HCT116 (cell line): ENCODE data around the gene U2AF2. TPM values are rescaled to one million over a fixed set of nuclear protein-coding genes. Genes with fewer than 3 reads are reported as not detected.

ENCODE experiments used
- ATAC-seq: fragments of 200-7000 bp; cut with Tn5 transposase; 2 replicates; pipeline ENCODE4 v1.9.1; 2020; ENCODE audit warnings: mild to moderate bottlenecking, moderate library complexity
- BruUV-seq: library from RNA; stranded (reverse); fragments of 400-500 nt; replicated peaks from 2 replicates; lab custom pipeline; 2021; lab: Mats Ljungman, UMichigan
- CTCF ChIA-PET: fragments of 300-600 bp; sonication (Branson Sonifier 250); formaldehyde crosslinking; loops from one replicate; lab custom pipeline; 2021; ENCODE audit warnings: antibody characterized with exemption; lab: Charles Lee
- POLR2A ChIA-PET: fragments of 300-600, 350-600 bp; sonication (Branson Sonifier 250); formaldehyde crosslinking; loops from one replicate; lab custom pipeline; 2021; ENCODE audit warnings: antibody characterized with exemption; lab: Charles Lee
- RAD21 ChIA-PET, 2 experiments: fragments of 300-600 bp; sonication (Branson Sonifier 250); formaldehyde crosslinking; loops; one replicate each; lab custom pipeline; 2023; ENCODE audit warnings: low total read pairs in 2 of 2; ENCODE audit not compliant: uncharacterized antibody in 2 of 2, unreplicated experiment in 2 of 2, low non-redundant PET in 1 of 2; lab: Charles Lee
- DNase-seq: peaks from one replicate; pipeline ENCODE4 v3.0.0-alpha.2; 2010; ENCODE audit warnings: low read depth, low spot score
- H2AFZ ChIP-seq: fragments of 200-600 bp; shearing (Covaris generic), sonication (generic); 2 replicates; pipeline ENCODE4 v1.6.1; 2017; ENCODE audit warnings: low read depth, mixed run types, mixed read lengths, antibody characterized with exemption, low read length; ENCODE audit not compliant: poor library complexity, severe bottlenecking
- H3K27ac ChIP-seq: 2 replicates; pipeline ENCODE4 v1.5.1; 2012; ENCODE audit warnings: low read depth, low read length
- H3K27me3 ChIP-seq: fragments of 200-600 bp; sonication (generic); 2 replicates; pipeline ENCODE4 v1.6.1; 2016; ENCODE audit warnings: mixed run types, low read length, mixed read lengths; ENCODE audit not compliant: insufficient read depth
- H3K36me3 ChIP-seq, 2 experiments: fragments of 200-500 bp in 1 of 2; fragments of 200-600 bp in 1 of 2; sonication (Bioruptor generic) in 1 of 2; sonication (generic) in 1 of 2; 2 replicates each; pipeline versions ENCODE4 v1.5.1 to v1.6.1; 2014 to 2016; ENCODE audit warnings: low read length in 2 of 2, inconsistent platforms in 1 of 2, mixed read lengths in 1 of 2, mixed run types in 1 of 2; ENCODE audit not compliant: insufficient read depth in 2 of 2, control insufficient read depth in 1 of 2
- H3K4me1 ChIP-seq, 2 experiments: fragments of 200-600 bp in 1 of 2; sonication (generic) in 1 of 2; 2 replicates each; pipeline versions ENCODE4 v1.5.1 to v1.6.1; 2012 to 2017; ENCODE audit warnings: low read length in 2 of 2, inconsistent platforms in 1 of 2, mild to moderate bottlenecking in 1 of 2, mixed read lengths in 1 of 2, mixed run types in 1 of 2, moderate library complexity in 1 of 2; ENCODE audit not compliant: insufficient read depth in 2 of 2, control insufficient read depth in 1 of 2
- H3K4me2 ChIP-seq: fragments of 200-600 bp; sonication (generic); 2 replicates; pipeline ENCODE4 v1.6.1; 2017; ENCODE audit warnings: mixed run types, low read length, mixed read lengths
- H3K4me3 ChIP-seq, 2 experiments: fragments of 200-600 bp in 1 of 2; sonication (generic) in 1 of 2; replicated peaks in 1 of 2; 2 replicates each; pipeline ENCODE4 v1.5.1; 2011 to 2016; ENCODE audit warnings: low read length in 2 of 2, control low read depth in 1 of 2, low read depth in 1 of 2, mild to moderate bottlenecking in 1 of 2, mixed read lengths in 1 of 2, mixed run types in 1 of 2
- H3K79me2 ChIP-seq: fragments of 200-600 bp; sonication (generic); 2 replicates; pipeline ENCODE4 v1.6.1; 2017; ENCODE audit warnings: mild to moderate bottlenecking, mixed run types, low read length, moderate library complexity, mixed read lengths; ENCODE audit not compliant: insufficient read depth
- H3K9ac ChIP-seq: fragments of 200-600 bp; sonication (generic); 2 replicates; pipeline ENCODE4 v1.6.1; 2016; ENCODE audit warnings: low read length, mixed read lengths
- H3K9me2 ChIP-seq: fragments of 200-600 bp; sonication (generic), shearing (Covaris generic); 2 replicates; pipeline ENCODE4 v1.6.1; 2017; ENCODE audit warnings: mixed run types, mild to moderate bottlenecking, moderate library complexity; ENCODE audit not compliant: insufficient read depth
- H3K9me3 ChIP-seq, 2 experiments: fragments of 200-500 bp in 1 of 2; fragments of 200-600 bp in 1 of 2; sonication (Bioruptor generic) in 1 of 2; sonication (generic) in 1 of 2; 2 replicates each; pipeline ENCODE4 v1.6.1; 2014 to 2017; ENCODE audit warnings: low read length in 2 of 2, mixed read lengths in 2 of 2, inconsistent platforms in 1 of 2, low read depth in 1 of 2, mild to moderate bottlenecking in 1 of 2, mixed run types in 1 of 2, moderate library complexity in 1 of 2; ENCODE audit not compliant: control insufficient read depth in 1 of 2, insufficient read depth in 1 of 2
- H4K20me1 ChIP-seq: fragments of 200-600 bp; sonication (generic), shearing (Covaris generic); 2 replicates; pipeline ENCODE4 v1.6.1; 2017; ENCODE audit warnings: mixed run types, mild to moderate bottlenecking, moderate library complexity; ENCODE audit not compliant: insufficient read depth
- ATF3 ChIP-seq: IDR thresholded peaks from 2 replicates; pipeline ENCODE4 v1.6.1; 2012
- ELF1 ChIP-seq: IDR thresholded peaks from 2 replicates; pipeline ENCODE4 v1.6.1; 2012; ENCODE audit warnings: low read depth, borderline replicate concordance
- MAX ChIP-seq: IDR thresholded peaks from 2 replicates; pipeline ENCODE4 v1.6.1; 2012
- POLR2AphosphoS5 ChIP-seq: IDR thresholded peaks from 2 replicates; pipeline ENCODE4 v1.6.1; 2011; ENCODE audit warnings: mild to moderate bottlenecking, low read depth, low read length, moderate library complexity
- SIN3A ChIP-seq: IDR thresholded peaks from 2 replicates; pipeline ENCODE4 v1.6.1; 2012; ENCODE audit warnings: low read depth
- TCF7L2 ChIP-seq: IDR thresholded peaks from 2 replicates; pipeline ENCODE4 v1.7.0; 2011; ENCODE audit warnings: borderline replicate concordance, inconsistent platforms; ENCODE audit not compliant: insufficient read depth, insufficient read length; ENCODE audit errors: extremely low read depth
- ZFX ChIP-seq: fragments of 450-650 bp; IDR thresholded peaks from 2 replicates; pipeline ENCODE4 v1.6.1; 2017
- intact Hi-C: fragments of 100-400 bp; cut with micrococcal nuclease; formaldehyde crosslinking; loops from 2 replicates; pipeline ENCODE4 v1.10.0; 2022
- total RNA-seq: library from RNA; stranded (reverse); gene quantifications from one replicate; pipeline ENCODE4 v1.2.1, GENCODE V29; 2021; ENCODE audit not compliant: unreplicated experiment

U2AF2 gene
- total RNA-seq, 1 experiment from 2014 or later = 259 TPM

DNA sequence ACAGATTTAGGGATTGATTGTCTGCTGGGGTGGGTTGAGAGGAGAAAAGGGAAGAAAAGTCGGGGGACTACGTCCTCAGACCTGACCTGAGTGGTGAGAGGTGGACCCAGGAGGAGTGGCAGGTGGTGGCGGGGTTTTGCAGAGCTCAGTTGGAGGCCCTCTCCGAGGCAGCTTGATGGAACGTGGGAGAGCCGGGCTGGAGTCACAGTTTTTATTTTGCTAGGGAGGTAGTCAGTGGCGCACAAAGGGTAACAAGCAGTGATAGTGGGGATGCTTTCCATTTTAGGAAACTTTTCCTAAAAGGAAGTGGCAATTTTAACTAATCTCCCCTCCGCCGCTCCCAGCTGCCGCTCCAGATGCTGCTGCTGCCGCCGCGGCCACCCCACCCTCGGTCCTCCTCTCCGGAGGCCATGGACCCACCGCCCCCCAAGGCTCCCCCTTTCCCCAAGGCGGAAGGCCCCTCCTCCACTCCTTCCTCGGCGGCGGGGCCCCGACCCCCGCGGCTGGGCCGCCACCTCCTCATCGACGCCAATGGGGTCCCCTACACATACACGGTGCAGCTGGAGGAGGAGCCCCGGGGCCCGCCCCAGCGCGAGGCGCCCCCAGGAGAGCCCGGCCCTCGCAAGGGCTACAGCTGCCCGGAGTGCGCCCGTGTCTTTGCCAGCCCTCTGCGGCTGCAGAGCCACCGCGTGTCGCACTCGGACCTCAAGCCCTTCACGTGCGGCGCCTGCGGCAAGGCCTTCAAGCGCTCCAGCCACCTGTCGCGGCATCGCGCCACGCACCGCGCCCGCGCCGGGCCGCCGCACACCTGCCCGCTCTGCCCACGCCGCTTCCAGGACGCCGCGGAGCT, 12.5 kb upstream of the U2AF2 start:
- H3K9me3 ChIP-seq = no peaks in the 10 kb centered on the region
- no peak overlapping the region for H2AFZ ChIP-seq
- H4K20me1 ChIP-seq = no peaks in the 10 kb centered on the region
- peak overlapping the region; percentile 99 for H3K9ac ChIP-seq
- RAD21 ChIA-PET = interaction anchor here (0.6 kb wide), 2 partner anchors 8 to 224 kb away, joined by 4 to 10 read pairs; no protein-coding TSS in a partner anchor
- peaks cover 65% of the 10 kb centered on the region for H3K79me2 ChIP-seq
- H3K4me1 ChIP-seq = peaks cover 16 to 52% of the 10 kb centered on the region in 2 experiments; a peak in 3 of 4 replicates
- H3K27me3 ChIP-seq = no peaks in the 10 kb centered on the region
- TF ChIP-seq MAX (peak; percentile 75), ATF3 (no peak), SIN3A (0 out of 2 replicates have a peak, but pooled peaks have one; percentile 56), ELF1 (no peak), TCF7L2 (peak; percentile 45), POLR2AphosphoS5 (peak; percentile 53), ZFX (peak; percentile 82)
- TF ChIP-seq, all 23 proteins: peak for 5
- DNase-seq (no peak), ATAC-seq (peak; percentile 23)
- BruUV-seq = no TSS peak
- H3K9me2 ChIP-seq = no peaks in the 10 kb centered on the region
- peaks cover 10 to 12% of the 10 kb centered on the region in 2 experiments; a peak in 3 of 4 replicates for H3K36me3 ChIP-seq
- ChIA-PET POLR2A (interaction anchor here (0.6 to 1.9 kb wide), 6 partner anchors 8 to 495 kb away, joined by 3 to 15 read pairs (median 4); partner anchors contain the start of genes FIZ1, U2AF2 and ZNF784), CTCF (interaction anchor here (0.8 to 2.8 kb wide), 2 partner anchors 11 to 12 kb away, joined by 4 to 12 read pairs; partner anchors contain the start of gene U2AF2)
- intact Hi-C loops = no loop called here
- peak overlapping the region; percentile 96 for H3K27ac ChIP-seq
- peak overlapping the region; percentile 94 to 97 for H3K4me3 ChIP-seq
- H3K4me2 ChIP-seq = peak overlapping the region; percentile 75
